Measurements from ENCODE around the gene PNPLA2. TPM values are rescaled to one million over a fixed set of nuclear protein-coding genes. Genes with fewer than 3 reads are reported as not detected.

PNPLA2 gene
- total RNA-seq, 1 donor from 2014 or later: 9.0 TPM

DNA sequence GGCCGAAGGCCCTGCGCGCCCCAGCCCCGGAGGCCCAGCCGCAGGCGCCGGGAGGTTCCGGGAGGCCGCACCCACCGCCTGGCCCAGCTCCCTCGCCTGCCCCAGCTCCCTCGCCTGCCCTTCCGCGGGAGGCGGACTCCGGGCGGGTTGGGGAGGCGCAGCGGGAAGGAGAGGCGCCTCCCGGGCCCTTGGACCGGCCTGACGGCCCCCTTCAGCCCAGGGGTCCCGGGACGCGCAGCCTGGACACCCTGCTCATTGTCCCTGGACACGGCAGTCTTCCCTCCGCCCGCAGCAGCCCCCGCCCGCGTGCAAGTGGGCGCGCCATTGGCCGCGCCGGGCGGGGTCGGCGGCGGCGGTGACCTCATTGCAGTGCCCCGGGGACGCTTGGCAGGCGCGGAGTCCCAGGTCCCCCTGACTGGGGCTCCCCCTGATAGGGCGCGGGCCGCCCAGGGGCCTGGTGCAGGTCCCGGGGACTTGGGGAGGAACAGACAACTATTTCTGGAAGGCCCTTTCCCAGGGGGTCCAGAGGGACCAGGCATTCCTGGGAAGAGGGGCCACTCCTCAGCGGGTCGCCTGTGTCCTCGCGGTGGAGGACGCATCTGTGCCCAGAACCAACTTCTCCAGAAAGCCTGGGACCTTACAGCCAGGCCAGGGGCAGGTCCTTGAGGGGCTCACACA lies 14.5 kb downstream of the PNPLA2 start:
- Histone ChIP-seq H3K4me3 (ENCODE audit: low read depth, low read length) (peak overlapping the region; percentile 67), H3K27me3 (ENCODE audit: control insufficient read depth, insufficient read depth, low read length) (peaks cover 2% of the 10 kb centered on the region), H3K36me3 (ENCODE audit: control insufficient read depth, insufficient read depth, low read length) (peaks cover 23% of the 10 kb centered on the region)
- DNase-seq (ENCODE audit: low read depth): no peak
- TF ChIP-seq CTCF (IDR thresholded peaks at IDR 0.05; ENCODE audit: insufficient read depth, low read length, severe bottlenecking): no peak
- no peak for FAIRE-seq

GRCh38 chr11:833849-834311 lies 15.2 kb downstream of the PNPLA2 start:
- DNase-seq (ENCODE audit: low read depth) (peak; percentile 40), FAIRE-seq (no peak)
- peaks cover 24% of the 10 kb centered on the region for H3K36me3 ChIP-seq (ENCODE audit: control insufficient read depth, insufficient read depth, low read length)
- H3K27me3 ChIP-seq (ENCODE audit: control insufficient read depth, insufficient read depth, low read length): peaks cover 2% of the 10 kb centered on the region
- no peak for TF ChIP-seq CTCF (IDR thresholded peaks at IDR 0.05; ENCODE audit: insufficient read depth, low read length, severe bottlenecking)
- peak overlapping the region; percentile 67 for H3K4me3 ChIP-seq (ENCODE audit: low read depth, low read length)

DNA sequence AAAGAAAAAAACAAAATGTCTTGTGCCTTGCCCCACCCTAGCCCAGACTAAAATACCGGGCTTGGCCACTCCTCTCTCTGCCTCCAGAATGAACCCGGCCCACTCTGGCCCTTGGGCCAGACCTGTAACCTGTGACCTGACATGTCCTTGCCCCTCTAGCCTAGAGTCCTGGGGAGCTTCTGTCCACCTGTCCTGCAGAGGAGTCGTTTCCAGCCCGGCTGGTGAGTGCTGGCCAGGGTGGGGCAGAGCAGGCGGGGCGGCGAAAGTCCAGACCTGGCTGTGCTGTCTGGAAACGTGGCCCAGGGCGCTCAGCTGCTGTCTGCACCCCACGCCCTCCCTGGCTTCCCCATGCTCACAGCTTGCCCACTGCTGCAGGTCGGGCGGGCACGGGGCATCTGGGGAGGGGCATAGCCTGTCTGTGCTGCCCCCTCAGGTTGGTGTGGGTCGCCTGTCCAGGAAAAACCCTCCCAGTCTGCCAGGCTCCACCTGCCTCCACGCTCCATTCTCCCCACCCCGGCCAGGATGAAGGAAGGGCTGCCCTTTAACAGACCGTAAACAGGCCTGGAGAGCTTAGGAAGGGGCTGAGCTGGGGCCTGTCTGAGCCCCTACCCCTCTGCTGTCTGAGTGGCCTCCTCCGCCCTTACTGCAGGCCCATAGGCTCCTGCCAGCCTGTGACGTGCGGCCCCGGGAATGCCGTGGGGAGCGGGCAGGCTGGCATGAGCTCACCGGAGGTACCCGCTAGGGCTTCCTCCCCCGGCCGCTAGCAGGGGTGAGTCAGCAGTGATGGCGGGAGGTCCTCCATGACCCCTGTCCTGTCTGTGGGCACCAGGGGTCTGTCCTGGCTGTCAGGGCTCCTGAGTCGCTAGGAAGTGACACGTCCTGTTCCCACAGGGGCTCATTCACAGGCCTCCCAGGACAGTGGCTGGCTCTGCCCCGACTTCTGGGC lies 15.9 kb downstream of the PNPLA2 start:
- DNase-seq (ENCODE audit: low read depth) (peak; percentile 89), FAIRE-seq (peak; percentile 52)
- TF ChIP-seq CTCF (IDR thresholded peaks at IDR 0.05; ENCODE audit: insufficient read depth, low read length, severe bottlenecking): no peak
- Histone ChIP-seq H3K36me3 (ENCODE audit: control insufficient read depth, insufficient read depth, low read length) (peaks cover 28% of the 10 kb centered on the region), H3K4me3 (ENCODE audit: low read depth, low read length) (peak overlapping the region; percentile 16), H3K27me3 (ENCODE audit: control insufficient read depth, insufficient read depth, low read length) (peaks cover 1% of the 10 kb centered on the region)

- DNase-seq (ENCODE audit: low read depth) (no peak), FAIRE-seq (no peak)
- Histone ChIP-seq H3K27me3 (ENCODE audit: control insufficient read depth, insufficient read depth, low read length) (no peaks in the 10 kb centered on the region), H3K4me3 (ENCODE audit: low read depth, low read length) (no peak overlapping the region), H3K36me3 (ENCODE audit: control insufficient read depth, insufficient read depth, low read length) (peaks cover 41% of the 10 kb centered on the region)
- TF ChIP-seq CTCF (IDR thresholded peaks at IDR 0.05; ENCODE audit: insufficient read depth, low read length, severe bottlenecking): no peak
Observed at GRCh38 chr11:836274-836673, 17.6 kb downstream of the PNPLA2 start.

DNA sequence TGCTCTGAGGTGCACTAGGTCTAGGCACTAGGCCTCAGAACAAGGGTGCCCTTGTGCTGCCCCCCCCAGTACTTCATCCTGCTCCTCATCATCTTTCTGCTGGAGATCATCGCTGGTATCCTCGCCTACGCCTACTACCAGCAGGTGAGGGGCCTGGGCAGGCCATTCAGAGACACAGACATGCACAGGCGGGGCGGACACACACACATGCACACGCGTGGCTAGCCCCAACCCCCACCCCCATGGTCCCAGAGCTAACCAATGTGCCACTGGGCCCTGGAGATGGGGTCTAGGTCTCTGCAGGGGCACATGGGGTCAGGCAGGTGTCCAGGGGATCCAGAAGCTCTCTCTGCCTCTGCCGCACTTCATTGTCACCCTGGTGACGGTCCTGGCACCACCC lies 18.0 kb downstream of the PNPLA2 start:
- DNase-seq (ENCODE audit: low read depth) (no peak), FAIRE-seq (no peak)
- Histone ChIP-seq H3K36me3 (ENCODE audit: control insufficient read depth, insufficient read depth, low read length) (peaks cover 42% of the 10 kb centered on the region), H3K27me3 (ENCODE audit: control insufficient read depth, insufficient read depth, low read length) (no peaks in the 10 kb centered on the region), H3K4me3 (ENCODE audit: low read depth, low read length) (no peak overlapping the region)
- no peak for TF ChIP-seq CTCF (IDR thresholded peaks at IDR 0.05; ENCODE audit: insufficient read depth, low read length, severe bottlenecking)
